K562 (cell line): ENCODE measurements around the gene LRP1-AS. TPM values are rescaled to one million over a fixed set of nuclear protein-coding genes. Genes with fewer than 3 reads are reported as not detected.

ENCODE experiments used
- FOXK2 ChIP-seq, 2 experiments: fragments of 450-650 bp; IDR thresholded peaks in 1 of 2; conservative IDR thresholded peaks in 1 of 2; 2 replicates each; pipeline ENCODE4 v1.6.1; 2016; ENCODE audit warnings: low read depth in 2 of 2, mild to moderate bottlenecking in 1 of 2
- HNRNPUL1 ChIP-seq: fragments of 200-400 bp; formaldehyde crosslinking; IDR thresholded peaks from 2 replicates; pipeline ENCODE4 v1.6.1; 2017; ENCODE audit warnings: low read length
- JUND ChIP-seq, 2 experiments: IDR thresholded peaks; 2 replicates in 1 of 2; 3 replicates in 1 of 2; pipeline ENCODE4 v1.6.1; 2011; ENCODE audit warnings: borderline replicate concordance in 2 of 2, low read depth in 2 of 2, low read length in 2 of 2, improper control_type of control experiment in 1 of 2, missing biosample characterization in 1 of 2, missing genetic modification characterization in 1 of 2, missing genetic modification reagents in 1 of 2
- KDM1A ChIP-seq, 2 experiments: fragments of 450-650 bp; IDR thresholded peaks; 2 replicates each; pipeline ENCODE4 v1.6.1; 2016; ENCODE audit warnings: mild to moderate bottlenecking in 2 of 2
- NRF1 ChIP-seq, 2 experiments: fragments of 450-650 bp; IDR thresholded peaks in 1 of 2; conservative IDR thresholded peaks in 1 of 2; 2 replicates each; pipeline ENCODE4 v1.6.1; 2014; ENCODE audit warnings: mild to moderate bottlenecking in 2 of 2
- PCBP1 ChIP-seq: fragments of 200-400 bp; formaldehyde crosslinking; IDR thresholded peaks from 2 replicates; pipeline ENCODE4 v1.6.1; 2018; ENCODE audit warnings: mild to moderate bottlenecking, low read depth, low read length; ENCODE audit not compliant: poor library complexity, severe bottlenecking
- PHF21A ChIP-seq: fragments of 450-650 bp; IDR thresholded peaks from 2 replicates; pipeline ENCODE4 v1.6.1; 2017; ENCODE audit warnings: low read depth, borderline replicate concordance
- RHOXF2B ChIP-seq: fragments of 250-450 bp; sonication (Bioruptor Pico); conservative IDR thresholded peaks from 2 replicates; pipeline ENCODE4 v1.5.1; 2021
- ZNF232 ChIP-seq: sonication (generic); formaldehyde crosslinking; IDR thresholded peaks from 2 replicates; pipeline ENCODE4 v1.8.0; 2022; ENCODE audit warnings: mild to moderate bottlenecking, missing genetic modification reagents
- polyA plus RNA-seq, 8 experiments: library from polyadenylated mRNA; depleted of rRNA in 4 of 8; stranded (reverse) in 5 of 8; unstranded in 3 of 8; fragments of >200 nt; fragmentation: Nextera tagmentation in 2 of 8; fragmentation: Illumina TruSeq in 1 of 8; extraction: Ambion mirVana in 2 of 8; extraction: Trizol in 1 of 8; gene quantifications; 2 replicates each; pipeline versions ENCODE4 v1.2.1 to v1.2.3, GENCODE V29; 2011 to 2014; ENCODE audit warnings: inconsistent platforms in 1 of 8, missing spikeins in 1 of 8
- total RNA-seq, 7 experiments: library from RNA; depleted of rRNA in 6 of 7; stranded (reverse); fragments of >200 nt in 6 of 7; fragmentation: Illumina TruSeq in 2 of 7; extraction: Trizol in 2 of 7; gene quantifications; 2 replicates each; pipeline versions ENCODE4 v1.2.1 to v1.2.3, GENCODE V29; 2011 to 2021; ENCODE audit warnings: low replicate concordance in 1 of 7
- TF ChIP-seq, protein P1 (sequence below): fragments of 250-450 bp; sonication (Bioruptor Pico); IDR thresholded peaks from 2 replicates; pipeline ENCODE4 v1.4.0; 2020; ENCODE audit warnings: mild to moderate bottlenecking
- TF ChIP-seq, protein P2 (sequence below), 2 experiments: fragments of 450-650 bp; conservative IDR thresholded peaks; 2 replicates each; pipeline ENCODE4 v1.6.1; 2017; ENCODE audit warnings: mild to moderate bottlenecking in 2 of 2, moderate library complexity in 2 of 2
- TF ChIP-seq, protein P3 (sequence below): fragments of 450-650 bp; IDR thresholded peaks from 2 replicates; pipeline ENCODE4 v1.6.1; 2014; ENCODE audit warnings: low read depth, mild to moderate bottlenecking, moderate library complexity, borderline replicate concordance
- TF ChIP-seq, protein P4 (sequence below): sonication (generic); formaldehyde crosslinking; IDR thresholded peaks from 2 replicates; pipeline ENCODE4 v1.8.0; 2022; ENCODE audit warnings: mild to moderate bottlenecking, missing genetic modification reagents
- TF ChIP-seq, protein P5 (sequence below): fragments of 450-650 bp; IDR thresholded peaks from 2 replicates; pipeline ENCODE4 v1.6.1; 2016; ENCODE audit warnings: antibody characterized with exemption

LRP1-AS gene
- total and polyA plus RNA-seq, 9 of the 15 experiments (the other 6 are each of a cell fraction or from before 2014, with no cell fraction given), result not detected

DNA sequence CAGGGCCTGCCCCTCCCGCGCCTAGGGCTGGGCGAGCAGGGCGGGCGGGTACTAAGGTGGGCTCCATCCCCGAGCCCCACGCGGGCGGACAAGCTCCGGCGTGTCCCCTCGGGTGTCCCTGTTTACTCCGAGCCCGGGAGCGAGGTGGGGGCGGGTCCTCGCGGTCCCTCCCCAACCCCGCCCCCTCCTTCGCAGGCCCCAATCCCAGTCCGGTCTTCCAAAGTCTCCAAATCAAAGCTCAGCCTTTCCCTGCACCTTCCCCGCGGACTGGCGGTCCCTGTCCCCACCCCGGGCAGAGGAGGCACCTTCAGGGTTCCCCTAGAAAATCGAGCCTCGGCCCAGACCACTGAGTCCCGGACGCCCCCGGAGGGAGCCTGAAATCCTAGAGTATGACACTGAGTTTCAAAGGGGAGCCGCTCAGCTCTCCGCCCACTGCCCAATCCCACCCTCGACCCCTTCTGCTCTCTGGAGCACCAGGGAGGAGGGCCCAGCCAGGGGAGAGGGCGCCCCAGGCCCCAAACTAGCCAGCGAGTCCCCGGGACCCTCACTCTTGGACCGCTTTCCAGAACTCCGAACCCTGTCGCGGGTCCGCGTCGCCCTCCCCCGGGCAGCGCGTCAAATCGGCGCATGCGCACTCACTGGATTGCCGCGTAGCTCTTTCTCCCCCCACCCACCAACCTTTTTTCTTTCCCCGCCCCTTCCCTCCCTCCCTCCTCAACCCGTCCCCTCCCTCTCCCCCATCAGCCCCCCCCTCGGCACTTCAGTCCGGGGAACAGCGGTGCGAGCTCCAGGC, 19.5 kb downstream of the LRP1-AS start, which contains the start of gene LRP1 (continued):
- TF ChIP-seq RHOXF2B (CRISPR knock-in tag), result no peak
- TF ChIP-seq KDM1A (IDR thresholded peaks at IDR 0.05), result peak; percentile 33 to 44
- TF ChIP-seq ZNF232 (CRISPR knock-in tag), result no peak
- peak; percentile 85 for TF ChIP-seq PCBP1
- no peak for TF ChIP-seq HNRNPUL1
- TF ChIP-seq, protein P1, sequence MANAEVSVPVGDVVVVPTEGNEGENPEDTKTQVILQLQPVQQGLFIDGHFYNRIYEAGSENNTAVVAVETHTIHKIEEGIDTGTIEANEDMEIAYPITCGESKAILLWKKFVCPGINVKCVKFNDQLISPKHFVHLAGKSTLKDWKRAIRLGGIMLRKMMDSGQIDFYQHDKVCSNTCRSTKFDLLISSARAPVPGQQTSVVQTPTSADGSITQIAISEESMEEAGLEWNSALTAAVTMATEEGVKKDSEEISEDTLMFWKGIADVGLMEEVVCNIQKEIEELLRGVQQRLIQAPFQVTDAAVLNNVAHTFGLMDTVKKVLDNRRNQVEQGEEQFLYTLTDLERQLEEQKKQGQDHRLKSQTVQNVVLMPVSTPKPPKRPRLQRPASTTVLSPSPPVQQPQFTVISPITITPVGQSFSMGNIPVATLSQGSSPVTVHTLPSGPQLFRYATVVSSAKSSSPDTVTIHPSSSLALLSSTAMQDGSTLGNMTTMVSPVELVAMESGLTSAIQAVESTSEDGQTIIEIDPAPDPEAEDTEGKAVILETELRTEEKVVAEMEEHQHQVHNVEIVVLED (CRISPR knock-in tag), result no peak
- TF ChIP-seq JUND (IDR thresholded peaks at IDR 0.05; ENCODE audit: borderline replicate concordance, low read depth, low read length), result 0 out of 2 replicates have a peak, but pooled peaks have one; percentile 5
- TF ChIP-seq JUND (tag; IDR thresholded peaks at IDR 0.05; ENCODE audit: borderline replicate concordance, low read depth, low read length), result no peak
- peak in 1 of 2 experiments; percentile 47; a peak in 1 of 4 replicates for TF ChIP-seq FOXK2 (conservative IDR thresholded peaks at IDR 0.05 in 1 of 2, IDR thresholded peaks at IDR 0.05 in 1 of 2; ENCODE audit: low read depth in 2 of 2)
- TF ChIP-seq NRF1 (conservative IDR thresholded peaks at IDR 0.05 in 1 of 2, IDR thresholded peaks at IDR 0.05 in 1 of 2), result peak; percentile 90 to 91
- TF ChIP-seq, protein P2, sequence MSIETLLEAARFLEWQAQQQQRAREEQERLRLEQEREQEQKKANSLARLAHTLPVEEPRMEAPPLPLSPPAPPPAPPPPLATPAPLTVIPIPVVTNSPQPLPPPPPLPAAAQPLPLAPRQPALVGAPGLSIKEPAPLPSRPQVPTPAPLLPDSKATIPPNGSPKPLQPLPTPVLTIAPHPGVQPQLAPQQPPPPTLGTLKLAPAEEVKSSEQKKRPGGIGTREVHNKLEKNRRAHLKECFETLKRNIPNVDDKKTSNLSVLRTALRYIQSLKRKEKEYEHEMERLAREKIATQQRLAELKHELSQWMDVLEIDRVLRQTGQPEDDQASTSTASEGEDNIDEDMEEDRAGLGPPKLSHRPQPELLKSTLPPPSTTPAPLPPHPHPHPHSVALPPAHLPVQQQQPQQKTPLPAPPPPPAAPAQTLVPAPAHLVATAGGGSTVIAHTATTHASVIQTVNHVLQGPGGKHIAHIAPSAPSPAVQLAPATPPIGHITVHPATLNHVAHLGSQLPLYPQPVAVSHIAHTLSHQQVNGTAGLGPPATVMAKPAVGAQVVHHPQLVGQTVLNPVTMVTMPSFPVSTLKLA (conservative IDR thresholded peaks at IDR 0.05), result peak in 1 of 2 experiments; percentile 38; a peak in 1 of 4 replicates
- TF ChIP-seq, protein P3, sequence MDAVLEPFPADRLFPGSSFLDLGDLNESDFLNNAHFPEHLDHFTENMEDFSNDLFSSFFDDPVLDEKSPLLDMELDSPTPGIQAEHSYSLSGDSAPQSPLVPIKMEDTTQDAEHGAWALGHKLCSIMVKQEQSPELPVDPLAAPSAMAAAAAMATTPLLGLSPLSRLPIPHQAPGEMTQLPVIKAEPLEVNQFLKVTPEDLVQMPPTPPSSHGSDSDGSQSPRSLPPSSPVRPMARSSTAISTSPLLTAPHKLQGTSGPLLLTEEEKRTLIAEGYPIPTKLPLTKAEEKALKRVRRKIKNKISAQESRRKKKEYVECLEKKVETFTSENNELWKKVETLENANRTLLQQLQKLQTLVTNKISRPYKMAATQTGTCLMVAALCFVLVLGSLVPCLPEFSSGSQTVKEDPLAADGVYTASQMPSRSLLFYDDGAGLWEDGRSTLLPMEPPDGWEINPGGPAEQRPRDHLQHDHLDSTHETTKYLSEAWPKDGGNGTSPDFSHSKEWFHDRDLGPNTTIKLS, result no peak
- TF ChIP-seq, protein P4, sequence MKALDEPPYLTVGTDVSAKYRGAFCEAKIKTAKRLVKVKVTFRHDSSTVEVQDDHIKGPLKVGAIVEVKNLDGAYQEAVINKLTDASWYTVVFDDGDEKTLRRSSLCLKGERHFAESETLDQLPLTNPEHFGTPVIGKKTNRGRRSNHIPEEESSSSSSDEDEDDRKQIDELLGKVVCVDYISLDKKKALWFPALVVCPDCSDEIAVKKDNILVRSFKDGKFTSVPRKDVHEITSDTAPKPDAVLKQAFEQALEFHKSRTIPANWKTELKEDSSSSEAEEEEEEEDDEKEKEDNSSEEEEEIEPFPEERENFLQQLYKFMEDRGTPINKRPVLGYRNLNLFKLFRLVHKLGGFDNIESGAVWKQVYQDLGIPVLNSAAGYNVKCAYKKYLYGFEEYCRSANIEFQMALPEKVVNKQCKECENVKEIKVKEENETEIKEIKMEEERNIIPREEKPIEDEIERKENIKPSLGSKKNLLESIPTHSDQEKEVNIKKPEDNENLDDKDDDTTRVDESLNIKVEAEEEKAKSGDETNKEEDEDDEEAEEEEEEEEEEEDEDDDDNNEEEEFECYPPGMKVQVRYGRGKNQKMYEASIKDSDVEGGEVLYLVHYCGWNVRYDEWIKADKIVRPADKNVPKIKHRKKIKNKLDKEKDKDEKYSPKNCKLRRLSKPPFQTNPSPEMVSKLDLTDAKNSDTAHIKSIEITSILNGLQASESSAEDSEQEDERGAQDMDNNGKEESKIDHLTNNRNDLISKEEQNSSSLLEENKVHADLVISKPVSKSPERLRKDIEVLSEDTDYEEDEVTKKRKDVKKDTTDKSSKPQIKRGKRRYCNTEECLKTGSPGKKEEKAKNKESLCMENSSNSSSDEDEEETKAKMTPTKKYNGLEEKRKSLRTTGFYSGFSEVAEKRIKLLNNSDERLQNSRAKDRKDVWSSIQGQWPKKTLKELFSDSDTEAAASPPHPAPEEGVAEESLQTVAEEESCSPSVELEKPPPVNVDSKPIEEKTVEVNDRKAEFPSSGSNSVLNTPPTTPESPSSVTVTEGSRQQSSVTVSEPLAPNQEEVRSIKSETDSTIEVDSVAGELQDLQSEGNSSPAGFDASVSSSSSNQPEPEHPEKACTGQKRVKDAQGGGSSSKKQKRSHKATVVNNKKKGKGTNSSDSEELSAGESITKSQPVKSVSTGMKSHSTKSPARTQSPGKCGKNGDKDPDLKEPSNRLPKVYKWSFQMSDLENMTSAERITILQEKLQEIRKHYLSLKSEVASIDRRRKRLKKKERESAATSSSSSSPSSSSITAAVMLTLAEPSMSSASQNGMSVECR, result no peak
- TF ChIP-seq PHF21A, result peak; percentile 71
- TF ChIP-seq, protein P5, sequence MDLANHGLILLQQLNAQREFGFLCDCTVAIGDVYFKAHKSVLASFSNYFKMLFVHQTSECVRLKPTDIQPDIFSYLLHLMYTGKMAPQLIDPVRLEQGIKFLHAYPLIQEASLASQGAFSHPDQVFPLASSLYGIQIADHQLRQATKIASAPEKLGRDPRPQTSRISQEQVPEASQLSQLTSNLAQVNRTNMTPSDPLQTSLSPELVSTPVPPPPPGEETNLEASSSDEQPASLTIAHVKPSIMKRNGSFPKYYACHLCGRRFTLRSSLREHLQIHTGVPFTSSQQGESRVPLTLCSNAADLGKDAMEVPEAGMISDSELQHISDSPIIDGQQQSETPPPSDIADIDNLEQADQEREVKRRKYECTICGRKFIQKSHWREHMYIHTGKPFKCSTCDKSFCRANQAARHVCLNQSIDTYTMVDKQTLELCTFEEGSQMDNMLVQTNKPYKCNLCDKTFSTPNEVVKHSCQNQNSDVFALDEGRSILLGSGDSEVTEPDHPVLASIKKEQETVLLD, result peak; percentile 87; the same call in 1 of the 2 replicates
